IMR-90 (cell line): Measurements from ENCODE around the gene ARHGEF38. TPM values are rescaled to one million over a fixed set of nuclear protein-coding genes. Genes with fewer than 3 reads are reported as not detected.

Source experiments
- ATAC-seq: fragments of 200-7000 bp; cut with Tn5 transposase; 2 replicates; pipeline ENCODE4 v1.9.1; 2020; ENCODE audit warnings: low read depth, mild to moderate bottlenecking, moderate library complexity
- BruUV-seq: library from RNA; stranded (reverse); fragments of 400-500 nt; replicated peaks from 2 replicates; lab custom pipeline; 2021; lab: Mats Ljungman, UMichigan
- CTCF ChIA-PET: fragments of 300-600 bp; formaldehyde crosslinking; extraction: SDS; loops from one replicate; lab custom pipeline; 2021; ENCODE audit warnings: antibody characterized with exemption; lab: Yijun Ruan, JAX
- POLR2A ChIA-PET: fragments of 300-600 bp; sonication (Branson Sonifier 250); formaldehyde crosslinking; loops from one replicate; lab custom pipeline; 2022; ENCODE audit warnings: antibody characterized with exemption; ENCODE audit not compliant: unreplicated experiment; lab: Charles Lee
- DNase-seq: peaks from one replicate; pipeline ENCODE4 v3.0.0; 2013
- H2AFZ ChIP-seq: replicated peaks from 2 replicates; pipeline ENCODE3; 2013; ENCODE audit warnings: low read length, mild to moderate bottlenecking; ENCODE audit not compliant: poor library complexity
- H2AK5ac ChIP-seq: 2 replicates; pipeline ENCODE4 v1.6.1; 2013; ENCODE audit warnings: low read depth, low read length, inconsistent platforms
- H2AK9ac ChIP-seq: replicated peaks from 2 replicates; pipeline ENCODE3; 2013; ENCODE audit warnings: mild to moderate bottlenecking, low read depth, low read length, moderate library complexity; ENCODE audit not compliant: poor library complexity
- H2BK120ac ChIP-seq: 2 replicates; pipeline ENCODE4 v1.6.1; 2013; ENCODE audit warnings: low read depth, low read length, inconsistent platforms
- H2BK15ac ChIP-seq: 3 replicates; pipeline ENCODE4 v1.6.1; 2013; ENCODE audit warnings: low read depth, low read length, inconsistent platforms
- H2BK20ac ChIP-seq: 2 replicates; pipeline ENCODE4 v1.6.1; 2013; ENCODE audit warnings: low read depth, mild to moderate bottlenecking, inconsistent platforms, low read length, moderate library complexity
- H2BK5ac ChIP-seq: 2 replicates; pipeline ENCODE4 v1.6.1; 2013; ENCODE audit warnings: mild to moderate bottlenecking, low read depth, low read length, inconsistent platforms; ENCODE audit not compliant: poor library complexity, severe bottlenecking
- H3K14ac ChIP-seq: replicated peaks from 2 replicates; pipeline ENCODE4 v1.6.1; 2013; ENCODE audit warnings: low read depth, low read length, inconsistent platforms
- H3K18ac ChIP-seq: 2 replicates; pipeline ENCODE4 v1.6.1; 2013; ENCODE audit warnings: low read depth, low read length, control low read depth
- H3K23ac ChIP-seq: 2 replicates; pipeline ENCODE4 v1.6.1; 2013; ENCODE audit warnings: low read depth, low read length, inconsistent platforms
- H3K27ac ChIP-seq: 2 replicates; pipeline ENCODE4 v1.5.1; 2013; ENCODE audit warnings: mild to moderate bottlenecking, control low read depth, low read length; ENCODE audit not compliant: insufficient read depth
- H3K27me3 ChIP-seq: 2 replicates; pipeline ENCODE4 v1.6.1; 2013; ENCODE audit warnings: low read length; ENCODE audit not compliant: control insufficient read depth, insufficient read depth
- H3K36me3 ChIP-seq: 2 replicates; pipeline ENCODE4 v1.6.1; 2013; ENCODE audit warnings: low read length, mixed read lengths; ENCODE audit not compliant: control insufficient read depth, insufficient read depth
- H3K4ac ChIP-seq: 2 replicates; pipeline ENCODE4 v1.6.1; 2013; ENCODE audit warnings: low read depth, low read length, inconsistent platforms
- H3K4me1 ChIP-seq: 2 replicates; pipeline ENCODE4 v1.6.1; 2013; ENCODE audit warnings: low read length, mixed read lengths; ENCODE audit not compliant: control insufficient read depth, insufficient read depth
- H3K4me2 ChIP-seq: 2 replicates; pipeline ENCODE4 v1.6.1; 2013; ENCODE audit warnings: low read depth, mild to moderate bottlenecking, control low read depth, low read length, moderate library complexity
- H3K4me3 ChIP-seq: 2 replicates; pipeline ENCODE4 v1.5.1; 2013; ENCODE audit warnings: low read depth, mild to moderate bottlenecking, control low read depth, low read length, moderate library complexity; ENCODE audit not compliant: insufficient read depth
- H3K56ac ChIP-seq: 2 replicates; pipeline ENCODE4 v1.6.1; 2013; ENCODE audit warnings: low read length, inconsistent platforms; ENCODE audit not compliant: insufficient read depth; ENCODE audit errors: extremely low read depth
- H3K79me1 ChIP-seq, 2 experiments: 2 replicates each; pipeline ENCODE4 v1.6.1; 2013; ENCODE audit warnings: low read length in 2 of 2, inconsistent platforms in 1 of 2, low read depth in 1 of 2
- H3K9ac ChIP-seq: 2 replicates; pipeline ENCODE4 v1.6.1; 2013; ENCODE audit warnings: low read depth, low read length, control low read depth
- H3K9me1 ChIP-seq: 2 replicates; pipeline ENCODE4 v1.6.1; 2013; ENCODE audit warnings: low read length, inconsistent platforms; ENCODE audit not compliant: insufficient read depth
- H3K9me3 ChIP-seq: 2 replicates; pipeline ENCODE4 v1.6.1; 2013; ENCODE audit warnings: low read length; ENCODE audit not compliant: control insufficient read depth, insufficient read depth
- H4K20me1 ChIP-seq: 2 replicates; pipeline ENCODE4 v1.6.1; 2013; ENCODE audit warnings: low read length, inconsistent platforms; ENCODE audit not compliant: insufficient read depth
- H4K5ac ChIP-seq: 2 replicates; pipeline ENCODE4 v1.6.1; 2013; ENCODE audit warnings: mild to moderate bottlenecking, low read depth, low read length, control low read depth
- H4K8ac ChIP-seq, 2 experiments: 2 replicates each; pipeline ENCODE4 v1.6.1; 2013; ENCODE audit warnings: low read depth in 2 of 2, low read length in 2 of 2, control low read depth in 1 of 2, inconsistent platforms in 1 of 2
- H4K91ac ChIP-seq: 2 replicates; pipeline ENCODE4 v1.6.1; 2013; ENCODE audit warnings: low read depth, low read length, inconsistent platforms; ENCODE audit not compliant: insufficient read depth
- BHLHE40 ChIP-seq: fragments of 150-350 bp; IDR thresholded peaks from 2 replicates; pipeline ENCODE4 v1.6.1; 2016; ENCODE audit warnings: mild to moderate bottlenecking, low read depth, low read length
- CEBPB ChIP-seq: IDR thresholded peaks from 2 replicates; pipeline ENCODE4 v1.6.1; 2012; ENCODE audit warnings: low read depth, low read length, improper control_type of control experiment
- CHD1 ChIP-seq: IDR thresholded peaks from 2 replicates; pipeline ENCODE4 v1.6.1; 2012; ENCODE audit warnings: low read depth, low read length, improper control_type of control experiment
- FOS ChIP-seq: fragments of 150-350 bp; IDR thresholded peaks from 2 replicates; pipeline ENCODE4 v1.6.1; 2016; ENCODE audit warnings: low read depth, low read length
- MAFK ChIP-seq: IDR thresholded peaks from 2 replicates; pipeline ENCODE4 v1.6.1; 2012; ENCODE audit warnings: low read depth, low read length, improper control_type of control experiment
- MAZ ChIP-seq: IDR thresholded peaks from 2 replicates; pipeline ENCODE4 v1.6.1; 2012; ENCODE audit warnings: low read depth, mild to moderate bottlenecking, low read length, improper control_type of control experiment, moderate library complexity, borderline replicate concordance
- MXI1 ChIP-seq: IDR thresholded peaks from 2 replicates; pipeline ENCODE4 v1.6.1; 2012; ENCODE audit warnings: low read depth, mild to moderate bottlenecking, low read length, moderate library complexity, borderline replicate concordance
- NFE2L2 ChIP-seq: fragments of 150-350 bp; IDR thresholded peaks from 2 replicates; pipeline ENCODE4 v1.6.1; 2016; ENCODE audit warnings: low read depth, mild to moderate bottlenecking, low read length
- POLR2A ChIP-seq: IDR thresholded peaks from 2 replicates; pipeline ENCODE4 v1.6.1; 2012; ENCODE audit warnings: mild to moderate bottlenecking, low read depth, low read length
- RAD21 ChIP-seq: IDR thresholded peaks from 2 replicates; pipeline ENCODE4 v1.6.1; 2012; ENCODE audit warnings: low read length, improper control_type of control experiment
- RCOR1 ChIP-seq: IDR thresholded peaks from 2 replicates; pipeline ENCODE4 v1.6.1; 2012; ENCODE audit warnings: mild to moderate bottlenecking, low read length, improper control_type of control experiment; ENCODE audit not compliant: insufficient replicate concordance
- RFX5 ChIP-seq: IDR thresholded peaks from 2 replicates; pipeline ENCODE4 v1.8.0; 2012; ENCODE audit warnings: low read depth, mild to moderate bottlenecking, low read length, moderate library complexity
- WGBS, 2 experiments: methylation state at CpG; one replicate each; pipeline versions ENCODE4 v1.1.5 to v1.1.7; 2013; ENCODE audit warnings: missing lambda C conversion rate in 2 of 2; ENCODE audit not compliant: insufficient read length in 1 of 2; ENCODE audit errors: extremely low coverage in 2 of 2; 5-methylcytosine and 5-hydroxymethylcytosine counted together
- dilution Hi-C: fragments of 300-500 bp; cut with HindIII; formaldehyde crosslinking; loops from one replicate; pipeline ENCODE4 v1.14.3; 2018; ENCODE audit warnings: low sequenced_read_pairs; ENCODE audit not compliant: unreplicated experiment
- in situ Hi-C: fragments of 300-500 bp; cut with MboI; formaldehyde crosslinking; loops from 3 replicates; pipeline ENCODE4 v1.14.3; 2019; ENCODE audit warnings: low sequenced_read_pairs, inconsistent platforms, mixed read lengths
- intact Hi-C: fragments of 100-400 bp; cut with micrococcal nuclease; formaldehyde crosslinking; loops from 2 replicates; pipeline ENCODE4 v1.10.0; 2022
- polyA plus RNA-seq, 3 experiments: library from polyadenylated mRNA; depleted of rRNA; stranded (reverse); fragments of >200 nt; gene quantifications; 2 replicates each; pipeline ENCODE4 v1.2.3, GENCODE V29; 2012; ENCODE audit warnings: low replicate concordance in 1 of 3
- total RNA-seq: library from RNA; depleted of rRNA; stranded (reverse); fragments of >200 nt; gene quantifications from 2 replicates; pipeline ENCODE4 v1.2.3, GENCODE V29; 2012
- TF ChIP-seq, protein P1 (sequence below): conservative IDR thresholded peaks from 2 replicates; pipeline ENCODE4 v1.5.1; 2012; ENCODE audit warnings: mild to moderate bottlenecking, low read depth, low read length, improper control_type of control experiment
- TF ChIP-seq, protein P2 (sequence below): fragments of 150-350 bp; IDR thresholded peaks from 2 replicates; pipeline ENCODE4 v1.6.1; 2016; ENCODE audit warnings: low read depth, mild to moderate bottlenecking, low read length, moderate library complexity, borderline replicate concordance
- TF ChIP-seq, protein P3 (sequence below): fragments of 150-350 bp; IDR thresholded peaks from 2 replicates; pipeline ENCODE4 v1.6.1; 2017; ENCODE audit warnings: mild to moderate bottlenecking, antibody characterized with exemption, low read length, low read depth

Gene ARHGEF38
- total and polyA plus RNA-seq, 2 of the 4 experiments (the other 2 are of a cell fraction), result not detected

DNA sequence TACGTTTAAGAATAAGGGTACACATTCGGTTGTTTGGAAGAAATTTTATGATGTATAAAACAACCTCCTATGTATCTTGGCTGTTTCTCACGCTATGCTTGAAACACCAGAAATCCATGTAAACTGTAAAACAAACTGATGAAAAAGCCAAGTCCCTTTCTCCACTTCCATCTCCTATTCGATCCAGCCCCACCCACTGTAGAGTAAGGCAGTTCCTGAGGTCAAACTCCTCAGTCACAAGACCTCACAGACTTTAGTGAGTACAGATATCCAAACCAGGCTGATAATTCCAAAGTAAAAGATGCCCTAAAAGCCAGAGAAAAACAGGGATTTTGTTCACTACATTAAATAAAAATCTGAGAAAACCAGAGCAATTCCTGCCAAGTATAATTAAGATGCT, 45.6 kb downstream of the ARHGEF38 start:
- no CpG with 5 or more reads among the region's 4 CpGs for WGBS, 2 experiments
- H3K4me2 ChIP-seq, result no peak overlapping the region
- no peak overlapping the region for H2BK120ac ChIP-seq
- H3K27me3 ChIP-seq, result no peaks in the 10 kb centered on the region
- no peak overlapping the region for H2AK9ac ChIP-seq
- no peak overlapping the region for H4K5ac ChIP-seq
- H3K18ac ChIP-seq, result no peak overlapping the region
- in situ Hi-C loops, result no loop called here
- no TSS peak for BruUV-seq
- H3K9ac ChIP-seq, result no peak overlapping the region
- H3K27ac ChIP-seq, result no peak overlapping the region
- no peaks in the 10 kb centered on the region for H4K20me1 ChIP-seq
- H2BK15ac ChIP-seq, result no peak overlapping the region
- H3K4me1 ChIP-seq, result no peaks in the 10 kb centered on the region
- intact Hi-C loops, result no loop called here
- CTCF ChIA-PET, result no interaction called here
- no peaks in the 10 kb centered on the region for H3K9me3 ChIP-seq
- TF ChIP-seq, protein P1, sequence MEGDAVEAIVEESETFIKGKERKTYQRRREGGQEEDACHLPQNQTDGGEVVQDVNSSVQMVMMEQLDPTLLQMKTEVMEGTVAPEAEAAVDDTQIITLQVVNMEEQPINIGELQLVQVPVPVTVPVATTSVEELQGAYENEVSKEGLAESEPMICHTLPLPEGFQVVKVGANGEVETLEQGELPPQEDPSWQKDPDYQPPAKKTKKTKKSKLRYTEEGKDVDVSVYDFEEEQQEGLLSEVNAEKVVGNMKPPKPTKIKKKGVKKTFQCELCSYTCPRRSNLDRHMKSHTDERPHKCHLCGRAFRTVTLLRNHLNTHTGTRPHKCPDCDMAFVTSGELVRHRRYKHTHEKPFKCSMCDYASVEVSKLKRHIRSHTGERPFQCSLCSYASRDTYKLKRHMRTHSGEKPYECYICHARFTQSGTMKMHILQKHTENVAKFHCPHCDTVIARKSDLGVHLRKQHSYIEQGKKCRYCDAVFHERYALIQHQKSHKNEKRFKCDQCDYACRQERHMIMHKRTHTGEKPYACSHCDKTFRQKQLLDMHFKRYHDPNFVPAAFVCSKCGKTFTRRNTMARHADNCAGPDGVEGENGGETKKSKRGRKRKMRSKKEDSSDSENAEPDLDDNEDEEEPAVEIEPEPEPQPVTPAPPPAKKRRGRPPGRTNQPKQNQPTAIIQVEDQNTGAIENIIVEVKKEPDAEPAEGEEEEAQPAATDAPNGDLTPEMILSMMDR, result no peak
- no peak for TF ChIP-seq RCOR1
- TF ChIP-seq RAD21, result no peak
- TF ChIP-seq MXI1, result no peak
- TF ChIP-seq, protein P2, sequence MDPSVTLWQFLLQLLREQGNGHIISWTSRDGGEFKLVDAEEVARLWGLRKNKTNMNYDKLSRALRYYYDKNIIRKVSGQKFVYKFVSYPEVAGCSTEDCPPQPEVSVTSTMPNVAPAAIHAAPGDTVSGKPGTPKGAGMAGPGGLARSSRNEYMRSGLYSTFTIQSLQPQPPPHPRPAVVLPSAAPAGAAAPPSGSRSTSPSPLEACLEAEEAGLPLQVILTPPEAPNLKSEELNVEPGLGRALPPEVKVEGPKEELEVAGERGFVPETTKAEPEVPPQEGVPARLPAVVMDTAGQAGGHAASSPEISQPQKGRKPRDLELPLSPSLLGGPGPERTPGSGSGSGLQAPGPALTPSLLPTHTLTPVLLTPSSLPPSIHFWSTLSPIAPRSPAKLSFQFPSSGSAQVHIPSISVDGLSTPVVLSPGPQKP, result no peak
- TF ChIP-seq BHLHE40, result no peak
- no peak for TF ChIP-seq MAZ
- TF ChIP-seq RFX5, result no peak
- TF ChIP-seq CHD1, result no peak
- no peak for TF ChIP-seq NFE2L2
- TF ChIP-seq CEBPB, result no peak
- TF ChIP-seq MAFK, result no peak
- TF ChIP-seq, protein P3, sequence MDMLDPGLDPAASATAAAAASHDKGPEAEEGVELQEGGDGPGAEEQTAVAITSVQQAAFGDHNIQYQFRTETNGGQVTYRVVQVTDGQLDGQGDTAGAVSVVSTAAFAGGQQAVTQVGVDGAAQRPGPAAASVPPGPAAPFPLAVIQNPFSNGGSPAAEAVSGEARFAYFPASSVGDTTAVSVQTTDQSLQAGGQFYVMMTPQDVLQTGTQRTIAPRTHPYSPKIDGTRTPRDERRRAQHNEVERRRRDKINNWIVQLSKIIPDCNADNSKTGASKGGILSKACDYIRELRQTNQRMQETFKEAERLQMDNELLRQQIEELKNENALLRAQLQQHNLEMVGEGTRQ, result no peak
- TF ChIP-seq FOS, result no peak
- no peak for TF ChIP-seq POLR2A
- DNase-seq (no peak), ATAC-seq (no peak)
- H3K79me1 ChIP-seq, result no peaks in the 10 kb centered on the region
- no peak overlapping the region for H2AK5ac ChIP-seq
- POLR2A ChIA-PET, result no interaction called here
- dilution Hi-C loops, result no loop called here
- no peak overlapping the region for H3K14ac ChIP-seq
- H2BK5ac ChIP-seq, result no peak overlapping the region
- no peak overlapping the region for H3K4me3 ChIP-seq
- H4K91ac ChIP-seq, result no peak overlapping the region
- no peak overlapping the region for H2BK20ac ChIP-seq
- no peak overlapping the region for H2AFZ ChIP-seq
- no peaks in the 10 kb centered on the region for H3K36me3 ChIP-seq
- no peak overlapping the region for H3K4ac ChIP-seq
- no peak overlapping the region for H3K56ac ChIP-seq
- H3K23ac ChIP-seq, result no peak overlapping the region
- no peak overlapping the region for H4K8ac ChIP-seq
- no peaks in the 10 kb centered on the region for H3K9me1 ChIP-seq
